Ovary (tissue), 3 donors: Measurements from ENCODE around the gene TPST1.

Experiments
- CTCF ChIP-seq, 3 donors: fragments of 450-650 bp in 2 of 3; fragments of 200-600 bp in 1 of 3; IDR thresholded peaks; one replicate each; pipeline versions ENCODE4 v1.5.1 to v1.8.0; 2016 to 2022; ENCODE audit warnings: antibody characterized with exemption in 3 of 3, mild to moderate bottlenecking in 1 of 3
- EP300 ChIP-seq: sonication (generic); formaldehyde crosslinking; IDR thresholded peaks from one replicate; pipeline ENCODE4 v1.6.1; 2017; ENCODE audit warnings: antibody characterized with exemption
- POLR2A ChIP-seq: fragments of 450-650 bp; IDR thresholded peaks from one replicate; pipeline ENCODE4 v1.6.1; 2017; ENCODE audit warnings: antibody characterized with exemption, mild to moderate bottlenecking, moderate library complexity
- donor health status: DM: no; HTN: no; CAD: no.

DNA sequence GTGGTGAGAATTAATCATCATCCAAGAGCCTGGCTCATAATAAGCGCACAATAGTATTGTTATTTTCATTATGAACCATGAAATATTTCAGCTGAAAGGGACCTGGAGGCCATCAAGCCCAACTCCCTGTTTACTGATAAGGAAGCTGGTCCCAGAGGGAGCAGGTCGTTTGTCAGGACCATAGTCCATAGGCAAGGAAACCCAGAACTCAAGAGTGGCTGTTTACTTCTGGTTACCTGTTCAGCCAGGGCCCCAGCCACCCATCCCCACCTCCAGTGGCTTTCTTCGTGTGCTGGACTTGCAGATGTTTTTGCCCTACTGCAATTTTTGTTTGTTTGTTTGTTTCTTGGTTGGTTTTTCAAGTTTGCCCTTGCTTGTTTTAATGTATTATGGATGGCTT lies 152.0 kb downstream of the TPST1 start:
- TF ChIP-seq CTCF (IDR thresholded peaks at IDR 0.05) (no peak), POLR2A (no peak), EP300 (no peak)
